Lower lobe of right lung (tissue), 2 donors: ENCODE data around the gene PHLDA1. TPM values are rescaled to one million over a fixed set of nuclear protein-coding genes. Genes with fewer than 3 reads are reported as not detected.

Source experiments
- ATAC-seq, 2 donors: fragments of 200-7000 bp; cut with Tn5 transposase; one replicate each; pipeline ENCODE4 v1.9.1; 2020 to 2022; ENCODE audit warnings: mild to moderate bottlenecking in 2 of 2, moderate library complexity in 2 of 2
- DNase-seq: peaks from one replicate; pipeline ENCODE4 v3.0.0-alpha.2; 2020
- H3K27ac ChIP-seq: fragments of 200-600 bp; one replicate; pipeline ENCODE4 v1.8.0; 2022
- H3K27me3 ChIP-seq: fragments of 200-600 bp; one replicate; pipeline ENCODE4 v1.8.0; 2022; ENCODE audit warnings: low read depth
- H3K36me3 ChIP-seq: fragments of 200-600 bp; one replicate; pipeline ENCODE4 v1.8.0; 2022; ENCODE audit warnings: mild to moderate bottlenecking
- H3K4me1 ChIP-seq: fragments of 200-600 bp; one replicate; pipeline ENCODE4 v1.8.0; 2022
- H3K4me3 ChIP-seq: fragments of 200-600 bp; one replicate; pipeline ENCODE4 v1.8.0; 2022; ENCODE audit warnings: mild to moderate bottlenecking
- H3K9me3 ChIP-seq: fragments of 200-600 bp; one replicate; pipeline ENCODE4 v1.8.0; 2022
- intact Hi-C: fragments of 100-400 bp; cut with DNase I; formaldehyde crosslinking; loops from one replicate; pipeline ENCODE4 v1.11.0; 2022
- total RNA-seq: library from RNA; stranded (reverse); fragmentation: NEBNext Ultra II Directional; extraction: Animal tissue kit (Norgen Biotek cat#: 25700); gene quantifications from one replicate; pipeline ENCODE4 v1.2.1, GENCODE V29; 2021
- TF ChIP-seq, protein P1 (sequence below): fragments of 200-600 bp; IDR thresholded peaks from one replicate; pipeline ENCODE4 v1.8.0; 2022; ENCODE audit warnings: antibody characterized with exemption, mild to moderate bottlenecking
- donor health status: DM: no; HTN: yes; CAD: no; lungs with severe emphysema.

The PHLDA1 gene
- total RNA-seq, 1 donor from 2014 or later, result 12.2 TPM

GRCh38 chr12:75997658-75998057, 33.9 kb downstream of the PHLDA1 start:
- ATAC-seq (no peak), DNase-seq (no peak)
- Histone ChIP-seq H3K36me3 (no peaks in the 10 kb centered on the region), H3K9me3 (no peaks in the 10 kb centered on the region), H3K4me1 (no peaks in the 10 kb centered on the region), H3K27me3 (no peaks in the 10 kb centered on the region), H3K4me3 (no peak overlapping the region), H3K27ac (no peak overlapping the region)
- TF ChIP-seq, protein P1, sequence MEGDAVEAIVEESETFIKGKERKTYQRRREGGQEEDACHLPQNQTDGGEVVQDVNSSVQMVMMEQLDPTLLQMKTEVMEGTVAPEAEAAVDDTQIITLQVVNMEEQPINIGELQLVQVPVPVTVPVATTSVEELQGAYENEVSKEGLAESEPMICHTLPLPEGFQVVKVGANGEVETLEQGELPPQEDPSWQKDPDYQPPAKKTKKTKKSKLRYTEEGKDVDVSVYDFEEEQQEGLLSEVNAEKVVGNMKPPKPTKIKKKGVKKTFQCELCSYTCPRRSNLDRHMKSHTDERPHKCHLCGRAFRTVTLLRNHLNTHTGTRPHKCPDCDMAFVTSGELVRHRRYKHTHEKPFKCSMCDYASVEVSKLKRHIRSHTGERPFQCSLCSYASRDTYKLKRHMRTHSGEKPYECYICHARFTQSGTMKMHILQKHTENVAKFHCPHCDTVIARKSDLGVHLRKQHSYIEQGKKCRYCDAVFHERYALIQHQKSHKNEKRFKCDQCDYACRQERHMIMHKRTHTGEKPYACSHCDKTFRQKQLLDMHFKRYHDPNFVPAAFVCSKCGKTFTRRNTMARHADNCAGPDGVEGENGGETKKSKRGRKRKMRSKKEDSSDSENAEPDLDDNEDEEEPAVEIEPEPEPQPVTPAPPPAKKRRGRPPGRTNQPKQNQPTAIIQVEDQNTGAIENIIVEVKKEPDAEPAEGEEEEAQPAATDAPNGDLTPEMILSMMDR, result no peak
- intact Hi-C loops, result no loop called here

GRCh38 chr12:75996861-75997447, 34.6 kb downstream of the PHLDA1 start:
- DNase-seq, result no peak

GRCh38 chr12:75995691-75996090, 35.9 kb downstream of the PHLDA1 start:
- no peaks in the 10 kb centered on the region for H3K36me3 ChIP-seq
- H3K27me3 ChIP-seq, result no peaks in the 10 kb centered on the region

More at GRCh38 chr12:75996861-75997447, 34.6 kb downstream of the PHLDA1 start:
- Histone ChIP-seq H3K36me3 (no peaks in the 10 kb centered on the region), H3K27me3 (no peaks in the 10 kb centered on the region), H3K4me1 (no peaks in the 10 kb centered on the region), H3K27ac (no peak overlapping the region), H3K4me3 (no peak overlapping the region), H3K9me3 (no peaks in the 10 kb centered on the region)
- intact Hi-C loops, result no loop called here
- no peak for ATAC-seq
- TF ChIP-seq, protein P1, result no peak

DNA sequence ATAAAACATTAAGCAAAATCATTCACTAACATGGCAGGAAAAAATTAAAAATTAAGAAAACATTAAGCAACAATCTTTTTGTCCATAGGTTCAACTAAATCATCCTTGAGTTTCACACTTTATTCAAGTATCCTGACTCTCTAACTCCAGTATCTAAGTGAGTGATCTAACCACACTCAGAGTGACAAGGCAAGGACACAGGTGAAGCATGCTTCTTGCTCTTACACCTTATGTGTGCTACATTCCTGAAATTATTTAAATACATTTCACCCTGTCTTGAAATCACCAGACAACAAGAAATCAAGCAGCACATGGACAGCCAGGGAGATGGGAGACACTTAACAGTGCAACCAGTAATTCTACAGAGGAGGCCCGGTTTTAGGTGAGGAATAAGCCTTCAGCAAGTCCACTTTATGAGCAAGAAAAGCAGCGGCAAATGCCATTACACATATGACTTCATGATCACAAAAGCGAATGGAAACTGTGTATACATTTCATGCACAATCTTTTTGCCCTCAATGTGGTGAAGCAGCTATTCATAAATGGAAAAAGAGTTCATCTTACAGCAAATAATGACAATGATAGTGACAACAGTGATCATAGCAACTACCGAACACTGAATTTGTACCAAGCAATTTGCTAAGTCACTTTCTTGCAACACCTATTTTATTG, 37.4 kb downstream of the PHLDA1 start:
- Histone ChIP-seq H3K9me3 (no peaks in the 10 kb centered on the region), H3K4me1 (no peaks in the 10 kb centered on the region), H3K27me3 (no peaks in the 10 kb centered on the region), H3K4me3 (no peak overlapping the region), H3K36me3 (no peaks in the 10 kb centered on the region), H3K27ac (no peak overlapping the region)
- no peak for DNase-seq
- ATAC-seq, result no peak
- TF ChIP-seq, protein P1, result no peak
- intact Hi-C loops, result no loop called here

More at GRCh38 chr12:75995691-75996090, 35.9 kb downstream of the PHLDA1 start:
- ATAC-seq (no peak), DNase-seq (no peak)
- Histone ChIP-seq H3K4me3 (no peak overlapping the region), H3K9me3 (no peaks in the 10 kb centered on the region), H3K27ac (no peak overlapping the region), H3K4me1 (no peaks in the 10 kb centered on the region)
- intact Hi-C loops, result no loop called here
- TF ChIP-seq, protein P1, result no peak

DNA sequence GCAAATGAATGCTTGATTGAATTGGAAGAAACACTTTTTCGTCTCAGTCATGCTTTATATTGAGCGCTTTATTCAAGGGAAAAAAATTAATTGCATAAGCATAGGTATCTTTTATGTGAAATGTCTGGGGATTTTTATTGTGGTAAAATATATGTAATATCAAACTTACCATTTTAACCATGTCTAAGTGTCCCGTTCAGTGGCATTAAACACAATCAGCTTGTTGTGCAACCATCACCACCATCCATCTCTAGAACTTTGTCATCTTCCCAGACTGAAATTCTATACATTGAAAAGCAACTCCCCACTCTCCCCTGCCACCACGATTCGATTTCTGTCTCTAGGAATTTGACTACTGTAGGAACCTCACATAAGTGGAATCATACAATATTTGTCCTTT, 39.8 kb downstream of the PHLDA1 start:
- TF ChIP-seq, protein P1, result no peak
- no peak for ATAC-seq

More for the DNA sequence above, 39.8 kb downstream of the PHLDA1 start:
- H3K4me1 ChIP-seq, result peaks cover under 1% of the 10 kb centered on the region
- H3K9me3 ChIP-seq, result no peaks in the 10 kb centered on the region
- no peak overlapping the region for H3K27ac ChIP-seq
- intact Hi-C loops, result no loop called here
- no peak overlapping the region for H3K4me3 ChIP-seq
- H3K36me3 ChIP-seq, result no peaks in the 10 kb centered on the region
- no peaks in the 10 kb centered on the region for H3K27me3 ChIP-seq
- DNase-seq, result no peak
